ENCODE results near the gene SLC17A5.
"Not testable (repeated sequence)": the region's sequence is repeated elsewhere in the genome, so short reads cannot be mapped to it uniquely, and the experiment has no call there.

The SLC17A5 gene

GRCh38 chr6:73695619-73696421 lies 42.0 kb upstream of the SLC17A5 start, which contains the start of gene CD109:
Gene CD109 (plus strand): TSS chr6:73696203. CDS start chr6:73696216, 13 bp downstream.
- peaks cover 34% of the 10 kb centered on the region for H3K27me3 Mint-ChIP-seq (ENCODE audit: low read depth, poor library complexity)
- peak; percentile 76 for DNase-seq
- no peaks in the 10 kb centered on the region for H3K36me3 Mint-ChIP-seq (ENCODE audit: low read depth)
- H3K4me3 Mint-ChIP-seq: peak within 1 kb of the TSS; percentile 84
- peaks cover 25% of the 10 kb centered on the region for H3K4me1 Mint-ChIP-seq
- H3K27ac Mint-ChIP-seq: no peak within 1 kb of the TSS
- H3K9me3 Mint-ChIP-seq: peaks cover 7% of the 10 kb centered on the region
- TF ChIP-seq CTCF (IDR thresholded peaks at IDR 0.05): no peak

GRCh38 chr6:73694711-73695411 lies 41.1 kb upstream of the SLC17A5 start:
- H3K27me3 Mint-ChIP-seq (ENCODE audit: low read depth, poor library complexity): peaks cover 34% of the 10 kb centered on the region
- no peaks in the 10 kb centered on the region for H3K36me3 Mint-ChIP-seq (ENCODE audit: low read depth)
- no peak for DNase-seq
- no peak for TF ChIP-seq CTCF (IDR thresholded peaks at IDR 0.05)
- peak overlapping the region; percentile 84 for H3K4me3 Mint-ChIP-seq
- H3K9me3 Mint-ChIP-seq: peaks cover 7% of the 10 kb centered on the region
- peaks cover 25% of the 10 kb centered on the region for H3K4me1 Mint-ChIP-seq
- no peak overlapping the region for H3K27ac Mint-ChIP-seq

- H3K27me3 Mint-ChIP-seq (ENCODE audit: low read depth, poor library complexity): peaks cover 27% of the 10 kb centered on the region
- no peaks in the 10 kb centered on the region for H3K36me3 Mint-ChIP-seq (ENCODE audit: low read depth)
- H3K27ac Mint-ChIP-seq: no peak overlapping the region
- no peak for TF ChIP-seq CTCF (IDR thresholded peaks at IDR 0.05)
- peaks cover 17% of the 10 kb centered on the region for H3K4me1 Mint-ChIP-seq
- no peak for DNase-seq
- H3K4me3 Mint-ChIP-seq: no peak overlapping the region
- peaks cover 7% of the 10 kb centered on the region for H3K9me3 Mint-ChIP-seq
These were observed 37.7 kb upstream of the SLC17A5 start for GRCh38 chr6:73691512-73691911.

- Mint-ChIP-seq H3K4me1 (peaks cover 6% of the 10 kb centered on the region), H3K27ac (no peak overlapping the region), H3K36me3 (ENCODE audit: low read depth) (no peaks in the 10 kb centered on the region), H3K27me3 (ENCODE audit: low read depth, poor library complexity) (peaks cover 25% of the 10 kb centered on the region), H3K9me3 (peaks cover 7% of the 10 kb centered on the region), H3K4me3 (no peak overlapping the region)
- no peak for DNase-seq
- TF ChIP-seq CTCF (IDR thresholded peaks at IDR 0.05): no peak
These were observed 36.3 kb upstream of the SLC17A5 start for GRCh38 chr6:73690056-73690455.

GRCh38 chr6:73688351-73688750 lies 34.6 kb upstream of the SLC17A5 start:
- no peak overlapping the region for H3K27ac Mint-ChIP-seq
- peaks cover 12% of the 10 kb centered on the region for H3K9me3 Mint-ChIP-seq
- no peaks in the 10 kb centered on the region for H3K4me1 Mint-ChIP-seq
- H3K4me3 Mint-ChIP-seq: no peak overlapping the region
- H3K36me3 Mint-ChIP-seq (ENCODE audit: low read depth): no peaks in the 10 kb centered on the region
- DNase-seq: no peak
- no peak for TF ChIP-seq CTCF (IDR thresholded peaks at IDR 0.05)
- H3K27me3 Mint-ChIP-seq (ENCODE audit: low read depth, poor library complexity): peaks cover 20% of the 10 kb centered on the region

- H3K36me3 Mint-ChIP-seq (ENCODE audit: low read depth); DNase-seq; H3K27ac Mint-ChIP-seq; H3K4me1 Mint-ChIP-seq; H3K4me3 Mint-ChIP-seq: not testable (repeated sequence)
- Mint-ChIP-seq H3K9me3 (peaks cover 21% of the 10 kb centered on the region), H3K27me3 (ENCODE audit: low read depth, poor library complexity) (peaks cover 21% of the 10 kb centered on the region)
These were observed 29.8 kb upstream of the SLC17A5 start for GRCh38 chr6:73683574-73683973.
